Erythroblast (primary cell): ENCODE results near the gene PGP.
A peak's percentile ranks its signal among the peaks of the same experiment; 100 is the strongest.

Experiments used
- GATA1 ChIP-seq: IDR thresholded peaks from 2 replicates; pipeline ENCODE4 v1.6.1; 2011; ENCODE audit warnings: low read depth, mild to moderate bottlenecking, control low read depth, low read length, moderate library complexity
- POLR2A ChIP-seq: IDR thresholded peaks from 2 replicates; pipeline ENCODE4 v1.6.1; 2011; ENCODE audit warnings: mild to moderate bottlenecking, low read length

DNA sequence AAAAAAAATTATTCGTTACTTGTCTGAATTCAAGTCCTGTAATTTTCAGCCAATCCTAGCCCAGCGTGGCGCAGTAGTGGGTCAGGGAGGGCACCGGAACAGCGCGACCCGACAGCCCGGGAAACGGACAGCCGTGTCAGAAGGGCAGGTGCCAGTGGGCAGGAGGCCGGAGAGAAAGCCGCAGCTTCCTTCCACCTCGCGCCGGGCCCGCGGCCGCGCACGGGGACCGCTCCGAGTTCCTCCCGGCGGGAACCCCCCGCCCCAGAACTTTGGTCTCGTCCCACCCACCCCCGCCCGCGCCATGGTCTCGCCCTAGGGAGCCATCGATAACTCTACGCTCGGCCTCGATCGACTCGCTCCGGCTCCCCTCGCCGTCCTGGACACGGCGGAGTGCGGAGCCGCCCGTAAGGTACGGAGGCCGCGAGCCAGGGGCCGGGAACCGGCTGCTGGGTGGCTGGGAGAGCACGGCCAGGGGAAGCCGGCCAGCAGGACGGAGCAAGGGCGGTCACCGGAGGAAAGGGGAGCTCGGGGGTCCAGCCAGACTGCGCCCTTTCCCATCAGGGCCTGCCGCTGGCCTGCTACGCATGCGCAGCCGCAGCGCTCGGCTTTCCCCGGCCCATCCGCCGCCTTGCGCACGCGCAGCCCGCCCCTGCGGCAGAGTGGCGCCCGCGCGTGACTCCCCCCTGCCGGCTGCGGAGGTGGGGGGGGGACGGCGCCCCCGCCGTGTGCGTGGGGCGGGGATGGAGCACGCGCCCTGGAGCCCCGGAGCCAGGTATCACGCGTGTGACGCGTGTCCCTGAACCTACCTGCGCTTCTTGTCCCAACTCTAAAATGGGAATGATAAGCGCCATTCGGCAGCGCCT, 9.3 kb downstream of the PGP start, which contains the start of gene MLST8:
- TF ChIP-seq POLR2A, result peak; percentile 87
- no peak for TF ChIP-seq GATA1
